ENCODE results near the gene GABBR1.

GRCh38 chr6:29564875-29565274 is 68.1 kb downstream of the GABBR1 start:
- TF ChIP-seq, protein P1, sequence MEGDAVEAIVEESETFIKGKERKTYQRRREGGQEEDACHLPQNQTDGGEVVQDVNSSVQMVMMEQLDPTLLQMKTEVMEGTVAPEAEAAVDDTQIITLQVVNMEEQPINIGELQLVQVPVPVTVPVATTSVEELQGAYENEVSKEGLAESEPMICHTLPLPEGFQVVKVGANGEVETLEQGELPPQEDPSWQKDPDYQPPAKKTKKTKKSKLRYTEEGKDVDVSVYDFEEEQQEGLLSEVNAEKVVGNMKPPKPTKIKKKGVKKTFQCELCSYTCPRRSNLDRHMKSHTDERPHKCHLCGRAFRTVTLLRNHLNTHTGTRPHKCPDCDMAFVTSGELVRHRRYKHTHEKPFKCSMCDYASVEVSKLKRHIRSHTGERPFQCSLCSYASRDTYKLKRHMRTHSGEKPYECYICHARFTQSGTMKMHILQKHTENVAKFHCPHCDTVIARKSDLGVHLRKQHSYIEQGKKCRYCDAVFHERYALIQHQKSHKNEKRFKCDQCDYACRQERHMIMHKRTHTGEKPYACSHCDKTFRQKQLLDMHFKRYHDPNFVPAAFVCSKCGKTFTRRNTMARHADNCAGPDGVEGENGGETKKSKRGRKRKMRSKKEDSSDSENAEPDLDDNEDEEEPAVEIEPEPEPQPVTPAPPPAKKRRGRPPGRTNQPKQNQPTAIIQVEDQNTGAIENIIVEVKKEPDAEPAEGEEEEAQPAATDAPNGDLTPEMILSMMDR (conservative IDR thresholded peaks at IDR 0.05 in 1 of 2, IDR thresholded peaks at IDR 0.05 in 1 of 2; ENCODE audit: extremely low read depth in 1 of 2, insufficient read depth in 1 of 2, low read depth in 1 of 2, low read length in 2 of 2), result no peak
- TF ChIP-seq EZH2 (IDR thresholded peaks at IDR 0.05; ENCODE audit: borderline replicate concordance, low read length), result no peak

Data from mammary epithelial cell (primary cell).